ENCODE results near the gene NNMT. TPM values are rescaled to one million over a fixed set of nuclear protein-coding genes. Genes with fewer than 3 reads are reported as not detected.

NNMT gene
- total RNA-seq, 1 experiment from 2014 or later: 2.4 TPM

- ChIA-PET POLR2A (no interaction called here), CTCF (no interaction called here)
- no peak for DNase-seq
- H3K9me3 Mint-ChIP-seq (ENCODE audit: unreplicated experiment): no peaks in the 10 kb centered on the region
- Histone ChIP-seq H3K9me3 (no peaks in the 10 kb centered on the region; the same call in 1 of the 2 replicates), H3K27me3 (replicated peaks; ENCODE audit: control insufficient read depth, insufficient read depth, low read length) (peaks cover 5% of the 10 kb centered on the region; the same call in 1 of the 2 replicates), H3K36me3 (ENCODE audit: control insufficient read depth, insufficient read depth, low read length) (no peaks in the 10 kb centered on the region), H3K4me3 (ENCODE audit: low read depth, low read length) (no peak overlapping the region), H3K4me1 (peaks cover 5% of the 10 kb centered on the region; the same call in 1 of the 2 replicates)
- H3K27ac Mint-ChIP-seq (ENCODE audit: unreplicated experiment): no peak overlapping the region
- peaks cover 15% of the 10 kb centered on the region for H3K27me3 Mint-ChIP-seq (ENCODE audit: insufficient read depth, unreplicated experiment)
- TF ChIP-seq CTCF (IDR thresholded peaks at IDR 0.05; ENCODE audit: insufficient read depth in 1 of 2, low read depth in 1 of 2, low read length in 1 of 2, severe bottlenecking in 1 of 2, unreplicated experiment in 1 of 2): no peak
- H3K4me1 Mint-ChIP-seq (ENCODE audit: low read depth, unreplicated experiment): peaks cover 11% of the 10 kb centered on the region
- H3K4me3 Mint-ChIP-seq (ENCODE audit: unreplicated experiment): no peak overlapping the region
- no peaks in the 10 kb centered on the region for H3K36me3 Mint-ChIP-seq (ENCODE audit: insufficient read depth, unreplicated experiment)
- no TSS peak for BruUV-seq (replicated peaks)
- intact Hi-C loops (cut with micrococcal nuclease; ENCODE audit: unreplicated experiment): no loop called here
Measured at GRCh38 chr11:114273071-114273470, 23.1 kb upstream of the NNMT start.

GRCh38 chr11:114273890-114274635, 22.1 kb upstream of the NNMT start:
- H3K9me3 Mint-ChIP-seq (ENCODE audit: unreplicated experiment): no peaks in the 10 kb centered on the region
- no peak overlapping the region for H3K27ac Mint-ChIP-seq (ENCODE audit: unreplicated experiment)
- DNase-seq: no peak
- Histone ChIP-seq H3K27me3 (replicated peaks; ENCODE audit: control insufficient read depth, insufficient read depth, low read length) (peaks cover 5% of the 10 kb centered on the region; the same call in 1 of the 2 replicates), H3K9me3 (no peaks in the 10 kb centered on the region; the same call in 1 of the 2 replicates), H3K36me3 (ENCODE audit: control insufficient read depth, insufficient read depth, low read length) (no peaks in the 10 kb centered on the region), H3K4me3 (ENCODE audit: low read depth, low read length) (no peak overlapping the region), H3K4me1 (peaks cover 5% of the 10 kb centered on the region; the same call in 1 of the 2 replicates)
- no peak overlapping the region for H3K4me3 Mint-ChIP-seq (ENCODE audit: unreplicated experiment)
- CTCF ChIA-PET: no interaction called here
- peaks cover 13% of the 10 kb centered on the region for H3K4me1 Mint-ChIP-seq (ENCODE audit: low read depth, unreplicated experiment)
- TF ChIP-seq CTCF (IDR thresholded peaks at IDR 0.05; ENCODE audit: insufficient read depth in 1 of 2, low read depth in 1 of 2, low read length in 1 of 2, severe bottlenecking in 1 of 2, unreplicated experiment in 1 of 2): no peak
- intact Hi-C loops (cut with micrococcal nuclease; ENCODE audit: unreplicated experiment): no loop called here
- POLR2A ChIA-PET: no interaction called here
- H3K36me3 Mint-ChIP-seq (ENCODE audit: insufficient read depth, unreplicated experiment): no peaks in the 10 kb centered on the region
- peaks cover 15% of the 10 kb centered on the region for H3K27me3 Mint-ChIP-seq (ENCODE audit: insufficient read depth, unreplicated experiment)
- no TSS peak for BruUV-seq (replicated peaks)

- H3K27me3 ChIP-seq (replicated peaks; ENCODE audit: control insufficient read depth, insufficient read depth, low read length): peaks cover 5% of the 10 kb centered on the region; the same call in 1 of the 2 replicates
Measured at GRCh38 chr11:114274637-114275036, 21.6 kb upstream of the NNMT start.

More at GRCh38 chr11:114274637-114275036, 21.6 kb upstream of the NNMT start:
- H3K36me3 Mint-ChIP-seq (ENCODE audit: insufficient read depth, unreplicated experiment): no peaks in the 10 kb centered on the region
- POLR2A ChIA-PET: no interaction called here
- BruUV-seq (replicated peaks): no TSS peak
- H3K27me3 Mint-ChIP-seq (ENCODE audit: insufficient read depth, unreplicated experiment): peaks cover 12% of the 10 kb centered on the region
- H3K4me1 Mint-ChIP-seq (ENCODE audit: low read depth, unreplicated experiment): peaks cover 15% of the 10 kb centered on the region
- CTCF ChIA-PET: no interaction called here
- TF ChIP-seq CTCF (IDR thresholded peaks at IDR 0.05; ENCODE audit: insufficient read depth in 1 of 2, low read depth in 1 of 2, low read length in 1 of 2, severe bottlenecking in 1 of 2, unreplicated experiment in 1 of 2): no peak
- no peak for DNase-seq
- intact Hi-C loops (cut with micrococcal nuclease; ENCODE audit: unreplicated experiment): no loop called here
- peaks cover 5% of the 10 kb centered on the region; the same call in 1 of the 2 replicates for H3K4me1 ChIP-seq
- H3K9me3 Mint-ChIP-seq (ENCODE audit: unreplicated experiment): no peaks in the 10 kb centered on the region
- no peak overlapping the region for H3K4me3 Mint-ChIP-seq (ENCODE audit: unreplicated experiment)
- no peaks in the 10 kb centered on the region for H3K36me3 ChIP-seq (ENCODE audit: control insufficient read depth, insufficient read depth, low read length)
- H3K9me3 ChIP-seq: no peaks in the 10 kb centered on the region; the same call in 1 of the 2 replicates
- H3K4me3 ChIP-seq (ENCODE audit: low read depth, low read length): no peak overlapping the region
- no peak overlapping the region for H3K27ac Mint-ChIP-seq (ENCODE audit: unreplicated experiment)
